GM12801 (cell line): ENCODE results near the gene TMEM53.

Experiments used
- TF ChIP-seq, protein P1 (sequence below): IDR thresholded peaks from one replicate; pipeline ENCODE4 v1.5.1; 2011; ENCODE audit warnings: control low read depth; ENCODE audit not compliant: insufficient read length; ENCODE audit errors: extremely low read depth

The TMEM53 gene

DNA sequence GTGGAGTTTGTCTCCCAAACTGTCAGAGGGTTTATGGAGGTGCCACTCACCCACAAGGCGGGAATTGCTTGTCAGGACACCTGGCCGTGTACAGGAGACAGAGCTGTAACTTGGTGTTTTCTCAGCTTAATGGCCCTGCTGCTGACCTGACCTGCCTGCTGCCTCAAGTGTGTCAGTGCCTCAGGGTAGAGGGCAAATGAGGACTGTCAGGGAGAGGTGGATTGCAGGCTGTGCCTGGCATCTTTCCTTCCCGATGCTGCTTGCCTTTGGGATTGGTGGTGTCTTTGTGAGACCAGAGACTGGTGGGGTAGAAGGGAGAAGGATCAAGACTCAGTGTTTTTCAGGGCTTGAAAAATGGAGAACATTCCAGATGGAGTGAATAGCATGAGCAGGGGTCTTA lies 31.4 kb downstream of the TMEM53 start:
- TF ChIP-seq, protein P1, sequence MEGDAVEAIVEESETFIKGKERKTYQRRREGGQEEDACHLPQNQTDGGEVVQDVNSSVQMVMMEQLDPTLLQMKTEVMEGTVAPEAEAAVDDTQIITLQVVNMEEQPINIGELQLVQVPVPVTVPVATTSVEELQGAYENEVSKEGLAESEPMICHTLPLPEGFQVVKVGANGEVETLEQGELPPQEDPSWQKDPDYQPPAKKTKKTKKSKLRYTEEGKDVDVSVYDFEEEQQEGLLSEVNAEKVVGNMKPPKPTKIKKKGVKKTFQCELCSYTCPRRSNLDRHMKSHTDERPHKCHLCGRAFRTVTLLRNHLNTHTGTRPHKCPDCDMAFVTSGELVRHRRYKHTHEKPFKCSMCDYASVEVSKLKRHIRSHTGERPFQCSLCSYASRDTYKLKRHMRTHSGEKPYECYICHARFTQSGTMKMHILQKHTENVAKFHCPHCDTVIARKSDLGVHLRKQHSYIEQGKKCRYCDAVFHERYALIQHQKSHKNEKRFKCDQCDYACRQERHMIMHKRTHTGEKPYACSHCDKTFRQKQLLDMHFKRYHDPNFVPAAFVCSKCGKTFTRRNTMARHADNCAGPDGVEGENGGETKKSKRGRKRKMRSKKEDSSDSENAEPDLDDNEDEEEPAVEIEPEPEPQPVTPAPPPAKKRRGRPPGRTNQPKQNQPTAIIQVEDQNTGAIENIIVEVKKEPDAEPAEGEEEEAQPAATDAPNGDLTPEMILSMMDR: no peak

DNA sequence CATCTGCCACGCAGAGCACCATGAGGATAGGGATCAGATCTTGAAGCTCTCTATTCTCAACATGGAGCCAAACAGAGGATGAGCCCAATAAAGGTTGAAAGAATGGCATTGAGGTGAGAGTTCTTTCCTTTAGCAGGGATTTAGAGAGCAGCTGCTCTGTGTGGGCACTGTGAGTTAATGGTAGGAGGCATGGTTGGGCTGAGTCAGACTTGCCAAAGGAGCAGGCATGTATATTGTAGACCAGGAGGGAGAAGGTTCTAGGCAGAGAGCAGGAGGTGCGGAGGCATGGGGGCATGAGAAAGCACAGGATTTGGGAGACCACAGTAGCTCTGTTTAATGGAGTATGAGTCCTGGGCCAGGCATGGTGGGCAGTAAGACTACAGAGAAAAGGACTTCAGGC lies 32.0 kb downstream of the TMEM53 start:
- TF ChIP-seq, protein P1: no peak

DNA sequence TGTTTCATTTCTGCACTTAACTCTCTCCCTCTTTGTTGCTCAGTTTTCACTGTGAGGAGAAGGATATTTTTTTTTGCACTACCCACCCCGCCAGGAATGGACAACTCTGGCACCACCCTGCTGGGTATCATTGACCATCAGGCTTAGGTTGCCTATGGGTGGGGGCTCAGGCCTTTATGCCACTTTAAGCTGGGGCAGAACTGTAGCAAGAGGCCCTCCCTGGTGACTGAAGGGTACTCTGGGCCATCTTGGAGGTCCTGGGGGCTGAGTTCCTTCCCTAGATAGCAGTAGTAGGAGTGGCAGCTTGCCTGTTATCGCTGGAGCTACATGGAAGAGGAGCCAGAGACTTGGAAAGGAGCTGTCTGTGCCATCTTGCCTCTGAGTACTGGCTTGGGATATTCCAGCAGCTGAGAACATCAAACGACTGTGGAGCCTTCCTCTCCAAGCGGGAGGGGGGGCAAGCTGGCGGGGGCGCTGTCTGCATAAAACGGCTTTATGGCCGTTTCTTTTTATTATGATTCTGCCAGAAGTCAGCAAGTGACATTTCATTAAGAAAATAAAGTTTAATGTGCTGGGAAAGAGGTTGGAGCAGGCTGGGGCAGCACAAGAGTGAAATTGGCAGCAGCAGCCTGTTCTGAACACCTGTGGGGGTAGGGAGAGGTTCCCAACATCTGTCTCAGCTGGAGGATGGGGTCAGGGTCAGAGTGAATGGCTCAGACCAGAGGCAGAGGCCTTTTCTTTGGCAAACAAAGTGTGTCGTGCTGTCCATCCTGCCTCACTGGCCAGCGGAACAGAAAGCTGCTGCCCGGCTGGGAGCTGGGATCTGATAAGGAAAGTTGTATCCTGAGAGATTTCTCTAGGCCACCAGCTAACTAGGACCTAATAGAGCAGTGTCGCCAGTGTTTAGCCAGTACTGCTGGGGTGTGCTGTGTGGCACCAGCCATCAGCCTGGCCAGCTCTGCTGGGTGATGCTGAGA lies 32.9 kb downstream of the TMEM53 start:
- TF ChIP-seq, protein P1: no peak

DNA sequence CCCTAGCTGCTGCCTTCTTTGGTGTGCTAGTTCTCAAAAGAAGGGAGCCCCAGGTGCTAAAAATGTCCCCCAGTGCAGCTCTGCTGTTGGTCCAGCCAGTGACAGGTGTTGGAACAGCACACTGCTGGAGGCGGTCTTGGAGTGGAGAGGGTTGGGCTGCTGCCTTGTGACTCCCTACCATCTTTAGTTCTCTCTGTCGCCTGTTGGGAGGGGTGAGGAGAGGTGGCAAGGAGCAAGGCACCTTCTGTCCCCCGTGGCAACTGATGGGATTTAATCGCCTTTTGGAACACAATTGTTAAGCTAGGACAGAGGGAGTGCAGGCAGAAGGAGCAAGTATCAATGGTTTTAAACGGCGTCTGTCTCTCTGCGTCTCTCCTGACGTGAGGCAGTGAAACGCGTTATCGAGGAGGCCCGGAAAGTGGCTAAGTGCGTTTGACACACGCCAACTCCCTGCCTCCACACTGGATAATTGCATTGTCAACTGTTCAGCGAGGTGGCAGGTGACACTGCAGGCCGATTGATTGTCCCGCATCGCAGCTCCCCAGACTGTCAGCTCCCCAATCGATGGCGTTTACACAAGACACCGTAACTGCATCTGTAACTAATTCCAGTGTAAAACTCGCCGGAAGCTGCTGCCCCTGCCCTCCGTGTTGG lies 34.0 kb downstream of the TMEM53 start:
- TF ChIP-seq, protein P1: no peak

DNA sequence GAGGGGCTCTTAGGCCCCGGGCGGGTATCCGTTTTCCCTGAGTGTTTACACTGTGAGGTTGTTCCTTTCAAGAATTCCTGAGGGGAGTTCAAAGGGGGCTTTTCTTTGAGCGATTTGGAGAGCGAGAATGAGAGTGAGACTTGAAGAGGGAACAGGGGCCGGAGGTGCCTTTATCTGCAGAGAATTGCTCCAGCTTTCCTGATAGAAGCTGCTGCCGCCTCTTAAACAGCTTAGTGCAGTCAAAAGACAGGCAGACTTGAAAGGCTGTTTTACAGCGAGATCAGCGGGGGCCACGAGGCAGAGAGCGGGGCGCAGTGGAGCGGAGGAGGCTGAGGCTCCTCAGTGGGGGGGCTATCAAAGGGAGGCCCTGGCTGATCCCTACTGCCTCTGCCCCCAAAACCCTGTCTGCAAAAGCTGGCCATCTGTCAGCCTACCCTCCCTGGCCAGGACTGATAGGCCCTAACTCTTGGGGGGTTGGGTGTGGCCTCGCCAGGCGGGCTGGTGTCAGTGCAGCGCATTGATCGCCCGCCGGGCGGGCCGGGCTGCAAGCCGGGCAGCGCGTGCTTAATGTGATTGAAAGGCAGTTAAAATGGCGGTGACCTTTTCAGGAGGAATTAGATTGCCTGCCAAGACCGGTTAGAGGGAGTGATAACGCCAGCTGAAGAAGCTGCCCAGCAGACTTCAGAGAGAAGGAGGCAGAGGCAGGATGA lies 36.4 kb downstream of the TMEM53 start:
- TF ChIP-seq, protein P1: no peak

DNA sequence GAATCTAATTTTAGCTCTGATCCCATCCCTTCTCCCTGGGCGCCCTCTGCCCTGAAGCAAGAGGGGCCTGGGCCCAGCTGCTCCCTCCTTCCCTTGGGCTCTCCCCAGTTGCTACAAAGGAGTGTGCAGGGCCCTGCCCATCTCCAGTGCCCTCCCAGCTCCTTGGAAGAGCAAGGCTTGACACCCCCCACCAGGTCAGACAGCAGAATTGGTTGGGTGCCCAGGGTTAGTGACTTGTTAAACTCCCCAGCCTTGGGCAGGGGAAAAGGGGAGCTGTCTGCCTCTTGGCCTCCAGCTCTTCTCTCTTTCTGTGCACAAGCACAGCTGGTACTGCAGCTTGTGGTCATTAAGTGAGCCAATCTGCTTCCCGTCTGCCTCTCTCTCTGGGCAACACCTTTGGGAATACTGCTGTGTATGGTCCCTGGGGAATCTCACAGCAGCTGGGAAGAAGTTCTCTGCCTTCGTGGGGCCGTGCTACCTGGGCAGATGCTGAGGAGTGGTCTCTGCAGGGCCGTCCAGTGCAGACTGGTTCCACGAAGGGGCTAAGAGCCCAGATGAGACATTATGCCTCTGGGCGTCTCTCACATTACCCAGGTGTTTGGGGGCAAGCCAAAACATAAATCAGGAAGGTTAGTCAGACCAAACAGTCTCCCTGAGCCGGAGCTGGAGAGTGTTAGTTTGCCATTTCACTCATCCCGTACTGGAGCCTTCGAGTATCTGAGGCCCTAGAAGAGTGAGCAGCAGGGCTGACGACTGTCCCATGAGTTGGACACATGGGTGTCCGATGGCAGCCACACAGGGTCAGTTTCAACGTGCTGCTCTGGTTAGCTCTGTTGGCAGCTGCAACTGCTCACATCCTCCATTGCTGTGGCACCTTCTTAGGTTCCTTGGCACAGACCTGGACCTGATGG lies 37.3 kb downstream of the TMEM53 start:
- TF ChIP-seq, protein P1: no peak
